ENCODE measurements around the gene DNER.

- TF ChIP-seq ZNF274 (IDR thresholded peaks at IDR 0.05; ENCODE audit: low read depth, low read length) (no peak), YY1 (IDR thresholded peaks at IDR 0.05; ENCODE audit: insufficient read depth, insufficient read length) (no peak), SUZ12 (IDR thresholded peaks at IDR 0.05; ENCODE audit: extremely low read depth, insufficient read depth, insufficient read length) (no peak)
Measured at GRCh38 chr2:229470781-229471180, 243.6 kb downstream of the DNER start.
